ENCODE measurements around the gene IGSF21. TPM values are rescaled to one million over a fixed set of nuclear protein-coding genes. Genes with fewer than 3 reads are reported as not detected.

Gene IGSF21
- total and polyA plus RNA-seq, 5 experiments from 2014 or later: not detected

DNA sequence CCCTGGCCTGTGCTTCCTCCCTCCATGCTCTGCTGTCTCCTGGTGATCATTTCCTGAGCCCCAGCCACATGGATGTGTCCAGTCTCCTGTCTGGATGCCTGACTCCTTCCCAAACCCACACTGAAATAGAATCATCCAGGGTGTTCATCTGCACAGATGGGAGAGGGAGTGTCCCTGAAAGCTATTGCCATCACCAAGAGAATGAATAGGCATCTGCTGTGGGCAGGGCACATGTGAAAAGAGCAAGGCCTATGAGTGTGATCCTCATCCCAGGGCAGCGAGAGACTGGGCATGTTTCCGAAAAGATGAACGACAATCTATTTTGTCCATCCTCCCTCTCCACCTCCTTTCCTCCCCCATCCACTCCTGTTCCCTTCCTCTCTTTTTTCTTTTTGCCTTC, 5.0 kb downstream of the IGSF21 start:
- ATAC-seq (no peak), DNase-seq (no peak)
- Mint-ChIP-seq H3K36me3 (peaks cover 0 to 2% (median 0%) of the 10 kb centered on the region in 3 donors), H3K4me1 (peaks cover 12 to 33% (median 18%) of the 10 kb centered on the region in 4 donors), H3K27me3 (peaks cover 43 to 91% (median 71%) of the 10 kb centered on the region in 5 donors), H3K27ac (no peak overlapping the region), H3K9me3 (peaks cover 0 to 2% (median 0%) of the 10 kb centered on the region in 9 donors), H3K4me3 (no peak overlapping the region)
- POLR2A ChIA-PET: no interaction called here

DNA sequence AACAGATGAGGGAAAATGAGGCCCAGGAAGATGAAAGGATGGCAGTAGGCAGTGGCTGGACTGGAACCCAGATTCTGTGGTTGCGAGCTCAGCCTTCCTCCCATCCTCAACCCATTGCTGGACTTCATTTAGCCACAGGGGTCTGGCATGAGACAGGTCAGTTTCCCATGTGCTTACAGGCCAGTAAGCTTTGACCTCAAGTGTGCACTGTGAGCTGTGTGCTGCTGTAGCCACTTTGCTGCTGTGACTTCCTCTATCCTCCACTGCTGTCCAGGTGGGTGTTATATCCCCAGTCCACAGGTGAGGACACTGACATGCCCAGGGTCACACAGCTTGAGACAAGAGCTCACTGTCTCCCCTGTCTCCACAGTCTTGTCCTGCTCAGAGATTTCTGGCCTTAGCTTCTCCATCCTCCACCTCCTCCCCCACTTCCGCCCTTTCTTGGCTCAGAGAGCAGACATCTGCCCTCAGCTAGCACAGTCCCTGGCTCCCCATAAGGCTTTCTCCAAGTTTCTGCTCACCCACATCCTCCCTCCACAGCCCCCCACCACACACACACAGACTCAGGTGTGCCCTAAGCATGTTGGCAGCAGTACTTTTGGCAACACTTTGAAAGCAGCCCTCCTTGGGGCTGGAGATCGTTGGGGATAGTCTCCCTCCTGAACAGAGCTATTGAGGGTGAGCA, 7.3 kb downstream of the IGSF21 start:
- ATAC-seq: no peak
- peaks cover 0 to 2% (median 0%) of the 10 kb centered on the region in 3 donors for H3K36me3 Mint-ChIP-seq
- DNase-seq: no peak
- POLR2A ChIA-PET: no interaction called here
- H3K4me1 Mint-ChIP-seq: peaks cover 5 to 16% (median 13%) of the 10 kb centered on the region in 4 donors
- peaks cover 0 to 2% (median 0%) of the 10 kb centered on the region in 9 donors for H3K9me3 Mint-ChIP-seq
- H3K27me3 Mint-ChIP-seq: peaks cover 37 to 86% (median 58%) of the 10 kb centered on the region in 5 donors
- H3K27ac Mint-ChIP-seq: no peak overlapping the region
- no peak overlapping the region for H3K4me3 Mint-ChIP-seq

DNA sequence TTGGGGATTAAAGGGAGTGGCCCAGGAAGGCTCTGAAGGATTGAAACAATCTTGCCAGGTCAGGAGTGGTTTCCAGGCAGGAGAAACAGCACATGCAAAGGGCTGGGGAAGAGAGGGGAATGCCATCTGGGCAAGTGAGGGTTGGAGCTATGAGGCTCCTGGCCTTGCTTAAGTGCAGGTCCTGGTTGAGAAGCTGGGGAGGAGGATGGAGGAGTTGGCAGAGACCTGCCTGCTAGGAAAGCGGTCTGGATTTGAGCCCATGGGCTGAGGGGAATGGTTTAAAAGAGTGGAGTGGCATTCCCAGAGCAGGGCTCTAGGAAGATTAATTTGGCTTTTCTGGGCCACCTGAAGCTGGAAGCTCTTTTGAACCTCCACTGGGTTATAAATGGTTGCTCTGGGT, 9.2 kb downstream of the IGSF21 start:
- peak overlapping the region in 1 of 10 donors; percentile 5 for H3K27ac Mint-ChIP-seq
- H3K27me3 Mint-ChIP-seq: peaks cover 33 to 92% (median 58%) of the 10 kb centered on the region in 5 donors
- H3K9me3 Mint-ChIP-seq: peaks cover 0 to 3% (median 0%) of the 10 kb centered on the region in 9 donors
- POLR2A ChIA-PET: no interaction called here
- ATAC-seq (no peak), DNase-seq (no peak)
- H3K36me3 Mint-ChIP-seq: no peaks in the 10 kb centered on the region
- H3K4me3 Mint-ChIP-seq: no peak overlapping the region
- peaks cover under 1 to 2% (median 1%) of the 10 kb centered on the region in 4 donors for H3K4me1 Mint-ChIP-seq

DNA sequence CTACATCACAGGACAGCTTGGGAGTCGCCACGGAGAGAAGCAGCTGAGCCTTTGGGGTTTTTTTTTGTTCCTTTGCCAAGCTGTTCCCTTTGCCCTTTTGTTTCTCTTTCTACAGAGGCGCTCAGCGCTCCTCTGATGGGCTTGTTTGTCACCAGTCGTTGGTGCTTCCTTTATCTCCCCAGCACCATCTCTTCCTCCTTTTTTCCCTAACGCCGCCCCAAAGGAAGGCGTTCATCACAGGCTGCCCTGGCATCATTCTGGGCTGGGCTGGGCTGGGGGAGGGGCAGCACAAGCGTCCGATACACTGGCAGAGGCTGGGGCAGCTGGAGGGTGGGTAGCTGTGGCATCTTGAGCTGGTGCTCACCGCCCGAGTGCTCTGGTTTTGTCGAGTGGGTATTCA, 10.5 kb downstream of the IGSF21 start:
- H3K4me3 Mint-ChIP-seq: no peak overlapping the region
- no peaks in the 10 kb centered on the region for H3K4me1 Mint-ChIP-seq
- peaks cover 22 to 83% (median 47%) of the 10 kb centered on the region in 5 donors for H3K27me3 Mint-ChIP-seq
- no peaks in the 10 kb centered on the region for H3K36me3 Mint-ChIP-seq
- H3K9me3 Mint-ChIP-seq: peaks cover 0 to 3% (median 0%) of the 10 kb centered on the region in 9 donors
- no peak overlapping the region for H3K27ac Mint-ChIP-seq
- ATAC-seq: no peak
- DNase-seq: no peak
- POLR2A ChIA-PET: no interaction called here

DNA sequence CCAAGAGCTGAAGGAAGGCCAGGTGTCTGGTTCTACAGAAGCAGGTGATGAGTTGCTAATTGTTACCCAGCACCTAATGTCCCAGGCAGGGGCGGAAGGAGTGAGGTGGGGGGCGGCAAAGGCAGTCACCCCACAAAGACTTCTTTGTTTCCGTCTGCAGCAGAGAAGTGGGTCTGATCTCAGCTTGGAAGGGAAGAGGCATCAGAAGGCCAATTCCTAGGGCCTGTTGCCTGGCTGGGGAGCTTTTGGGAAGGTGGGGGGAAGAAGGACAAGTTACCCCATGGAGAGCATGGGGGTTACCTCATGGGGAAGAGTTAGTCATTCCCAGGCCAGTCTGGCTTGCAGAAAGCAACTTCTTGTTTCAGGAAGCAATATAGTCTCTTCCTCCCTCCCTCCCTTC, 10.9 kb downstream of the IGSF21 start:
- DNase-seq: no peak
- Mint-ChIP-seq H3K27me3 (peaks cover 21 to 79% (median 48%) of the 10 kb centered on the region in 5 donors), H3K4me1 (no peaks in the 10 kb centered on the region), H3K9me3 (peaks cover 0 to 3% (median 0%) of the 10 kb centered on the region in 9 donors), H3K27ac (no peak overlapping the region), H3K4me3 (no peak overlapping the region), H3K36me3 (no peaks in the 10 kb centered on the region)
- no peak for ATAC-seq
- POLR2A ChIA-PET: no interaction called here

DNA sequence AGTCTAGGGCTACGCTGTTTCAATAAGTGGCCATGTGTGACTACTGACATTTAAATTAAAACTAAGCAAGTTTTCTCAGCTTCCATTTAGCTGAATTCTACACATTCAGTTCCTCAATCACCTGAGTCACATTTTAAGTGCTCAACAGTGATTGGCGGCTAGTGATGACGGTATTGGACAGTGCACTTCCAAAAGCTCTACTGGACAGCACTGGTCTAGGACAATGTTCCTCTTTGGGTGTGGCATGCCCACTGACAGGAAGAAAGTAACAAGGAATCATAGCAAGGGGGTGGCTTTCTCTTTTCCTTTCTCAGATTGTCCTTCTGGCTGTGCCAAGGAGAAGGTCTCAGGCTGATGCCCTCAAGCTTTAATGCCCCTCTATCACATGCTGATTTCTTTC, 11.7 kb downstream of the IGSF21 start:
- DNase-seq (no peak), ATAC-seq (no peak)
- Mint-ChIP-seq H3K27ac (no peak overlapping the region), H3K9me3 (peaks cover 0 to 3% (median 0%) of the 10 kb centered on the region in 9 donors), H3K36me3 (no peaks in the 10 kb centered on the region), H3K27me3 (peaks cover 19 to 74% (median 42%) of the 10 kb centered on the region in 5 donors), H3K4me1 (no peaks in the 10 kb centered on the region), H3K4me3 (no peak overlapping the region)
- POLR2A ChIA-PET: no interaction called here

DNA sequence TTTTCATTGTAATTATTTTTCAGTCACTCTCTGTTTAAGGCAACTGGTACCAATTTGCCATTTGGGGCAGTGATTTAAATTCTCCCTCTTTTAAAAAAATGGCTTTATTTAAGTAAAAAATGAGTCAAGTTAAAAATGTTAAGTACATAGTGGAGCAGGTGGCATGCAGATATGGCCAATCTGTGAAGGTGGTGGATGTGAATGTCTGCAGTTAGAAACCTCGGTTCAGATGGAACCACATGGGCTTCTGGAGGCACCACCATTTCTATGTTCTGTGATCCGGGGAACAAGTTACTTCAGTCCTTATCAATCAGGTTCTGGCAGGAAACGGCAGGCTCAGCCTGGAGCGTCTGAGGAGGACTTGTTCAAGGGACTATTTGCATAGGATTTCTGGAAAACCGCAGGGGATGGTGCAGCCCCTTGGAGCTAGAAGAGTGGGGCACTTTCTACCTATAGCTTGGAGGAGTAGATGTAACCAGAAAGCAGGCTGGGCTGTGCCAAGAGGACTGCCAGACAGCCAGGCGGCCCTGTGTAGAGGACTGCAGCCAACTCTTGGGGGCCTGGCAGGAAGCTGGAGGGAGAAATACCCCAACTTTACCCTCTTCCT, 12.3 kb downstream of the IGSF21 start:
- H3K4me1 Mint-ChIP-seq: no peaks in the 10 kb centered on the region
- H3K9me3 Mint-ChIP-seq: peaks cover 0 to 3% (median 0%) of the 10 kb centered on the region in 9 donors
- H3K36me3 Mint-ChIP-seq: no peaks in the 10 kb centered on the region
- ATAC-seq (no peak), DNase-seq (no peak)
- H3K27me3 Mint-ChIP-seq: peaks cover 19 to 74% (median 42%) of the 10 kb centered on the region in 5 donors
- no peak overlapping the region for H3K27ac Mint-ChIP-seq
- no peak overlapping the region for H3K4me3 Mint-ChIP-seq
- POLR2A ChIA-PET: no interaction called here

DNA sequence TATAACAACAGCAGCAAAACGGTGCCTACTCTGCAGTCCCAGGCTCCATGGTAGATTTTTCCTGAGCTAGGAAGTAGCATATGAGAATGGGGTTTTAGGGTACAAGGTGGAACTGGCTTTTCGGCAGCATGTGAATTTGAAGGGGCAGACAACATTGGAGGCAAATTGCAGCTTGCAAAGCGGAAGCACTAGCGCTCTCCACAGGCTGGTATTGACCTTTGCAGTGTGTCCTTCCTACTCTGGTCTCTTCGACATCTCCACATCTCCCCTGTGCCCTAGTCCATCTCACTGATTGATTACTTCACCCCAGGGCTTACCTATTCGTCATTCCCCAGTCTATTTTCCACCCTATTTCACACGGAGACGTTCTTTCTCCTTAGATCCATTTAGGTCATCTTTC, 13.0 kb downstream of the IGSF21 start:
- Mint-ChIP-seq H3K4me3 (no peak overlapping the region), H3K27me3 (peaks cover 11 to 74% (median 40%) of the 10 kb centered on the region in 5 donors), H3K36me3 (no peaks in the 10 kb centered on the region), H3K9me3 (peaks cover 0 to 3% (median 0%) of the 10 kb centered on the region in 9 donors), H3K27ac (no peak overlapping the region), H3K4me1 (no peaks in the 10 kb centered on the region)
- DNase-seq (no peak), ATAC-seq (no peak)
- POLR2A ChIA-PET: no interaction called here

DNA sequence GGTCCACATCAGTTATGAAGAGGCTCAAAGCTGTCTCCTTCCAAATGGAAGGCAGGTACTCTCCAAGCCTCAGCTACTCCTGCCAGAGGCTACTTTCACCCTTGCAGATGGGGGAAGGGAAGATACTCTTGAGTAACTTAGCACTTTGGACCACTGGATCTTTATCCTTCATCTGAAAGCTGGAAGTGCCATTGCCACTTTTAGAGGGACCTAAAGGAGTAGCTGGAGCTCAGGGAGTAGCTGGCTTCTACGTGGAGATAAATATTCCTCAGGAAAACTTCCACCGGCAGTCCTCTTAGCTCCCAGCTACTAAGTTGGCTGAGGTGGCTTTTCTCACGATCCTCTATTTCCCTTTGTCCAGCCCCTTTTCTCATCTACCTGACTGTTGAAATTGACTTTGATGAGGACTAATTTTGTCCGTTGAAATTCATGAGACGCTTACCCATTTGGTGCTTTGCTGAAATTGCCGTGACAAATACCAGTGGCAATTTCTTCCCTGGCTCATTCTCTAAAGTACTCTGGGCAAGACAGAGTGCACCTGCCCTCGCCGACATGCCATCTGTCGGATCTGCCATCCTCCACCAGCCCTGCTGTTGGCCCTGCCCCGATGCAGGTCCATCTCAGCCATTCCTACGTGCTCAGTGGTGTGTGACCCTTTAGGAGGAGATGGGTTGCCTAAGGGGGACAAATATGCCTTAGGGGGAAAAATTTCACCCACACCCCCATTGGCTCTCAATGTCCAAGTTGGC, 13.6 kb downstream of the IGSF21 start:
- no peak for DNase-seq
- H3K4me1 Mint-ChIP-seq: no peaks in the 10 kb centered on the region
- H3K36me3 Mint-ChIP-seq: no peaks in the 10 kb centered on the region
- no peak overlapping the region for H3K27ac Mint-ChIP-seq
- POLR2A ChIA-PET: no interaction called here
- H3K27me3 Mint-ChIP-seq: peaks cover 11 to 73% (median 37%) of the 10 kb centered on the region in 5 donors
- no peak for ATAC-seq
- no peak overlapping the region for H3K4me3 Mint-ChIP-seq
- peaks cover 0 to 3% (median 0%) of the 10 kb centered on the region in 9 donors for H3K9me3 Mint-ChIP-seq

DNA sequence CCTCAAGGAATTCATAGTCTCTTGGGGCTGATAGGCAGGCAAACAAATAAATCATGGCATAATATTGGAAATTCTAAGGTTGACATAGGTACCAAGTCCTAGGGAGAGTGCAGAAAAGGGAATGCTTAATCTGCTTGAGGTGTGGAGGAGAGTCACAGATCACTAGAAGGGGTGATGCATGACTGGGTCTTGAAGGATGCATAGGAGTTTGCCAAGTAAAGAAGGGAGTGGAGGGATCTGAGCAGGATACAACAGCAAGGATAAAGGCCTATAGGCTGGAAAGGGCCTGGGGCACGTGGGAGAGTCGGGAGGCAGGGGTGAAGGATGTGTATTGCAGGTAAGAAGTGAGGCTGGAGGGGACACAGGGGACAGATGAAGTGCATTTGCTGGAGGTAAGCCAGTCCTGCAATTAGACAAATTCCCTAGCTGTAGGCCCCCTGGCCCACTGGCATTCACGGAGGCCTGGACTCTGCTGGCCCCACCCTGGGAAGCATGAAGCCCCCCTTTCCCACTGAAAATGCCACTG, 15.9 kb downstream of the IGSF21 start:
- H3K36me3 Mint-ChIP-seq: no peaks in the 10 kb centered on the region
- DNase-seq: no peak
- no peak for ATAC-seq
- POLR2A ChIA-PET: no interaction called here
- H3K4me1 Mint-ChIP-seq: no peaks in the 10 kb centered on the region
- H3K4me3 Mint-ChIP-seq: no peak overlapping the region
- H3K27me3 Mint-ChIP-seq: peaks cover 9 to 73% (median 29%) of the 10 kb centered on the region in 5 donors
- peaks cover 0 to 3% (median 0%) of the 10 kb centered on the region in 9 donors for H3K9me3 Mint-ChIP-seq
- no peak overlapping the region for H3K27ac Mint-ChIP-seq

DNA sequence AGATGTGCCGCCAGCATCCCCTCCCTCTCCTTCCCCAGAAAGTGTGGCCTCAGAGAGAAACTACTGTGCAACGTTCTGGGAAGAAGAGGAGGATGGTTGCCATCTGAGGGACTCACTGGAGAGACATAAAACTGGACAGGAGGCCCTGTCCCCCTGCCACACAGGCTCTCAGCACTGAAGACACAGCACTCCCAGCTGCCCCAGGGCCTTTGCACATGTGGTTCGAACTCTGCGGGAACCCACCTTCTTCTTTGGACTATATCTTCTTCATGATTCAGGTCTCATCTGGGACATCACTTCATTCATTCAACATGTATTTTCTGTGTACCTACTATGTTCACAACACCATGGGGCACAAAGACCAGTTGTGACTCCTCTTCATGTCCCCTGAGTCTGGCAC, 17.4 kb downstream of the IGSF21 start:
- H3K27me3 Mint-ChIP-seq: peaks cover 11 to 72% (median 32%) of the 10 kb centered on the region in 5 donors
- ATAC-seq (no peak), DNase-seq (no peak)
- no peak overlapping the region for H3K27ac Mint-ChIP-seq
- POLR2A ChIA-PET: no interaction called here
- no peaks in the 10 kb centered on the region for H3K36me3 Mint-ChIP-seq
- H3K9me3 Mint-ChIP-seq: peaks cover 0 to 3% (median 0%) of the 10 kb centered on the region in 9 donors
- H3K4me3 Mint-ChIP-seq: no peak overlapping the region
- no peaks in the 10 kb centered on the region for H3K4me1 Mint-ChIP-seq

DNA sequence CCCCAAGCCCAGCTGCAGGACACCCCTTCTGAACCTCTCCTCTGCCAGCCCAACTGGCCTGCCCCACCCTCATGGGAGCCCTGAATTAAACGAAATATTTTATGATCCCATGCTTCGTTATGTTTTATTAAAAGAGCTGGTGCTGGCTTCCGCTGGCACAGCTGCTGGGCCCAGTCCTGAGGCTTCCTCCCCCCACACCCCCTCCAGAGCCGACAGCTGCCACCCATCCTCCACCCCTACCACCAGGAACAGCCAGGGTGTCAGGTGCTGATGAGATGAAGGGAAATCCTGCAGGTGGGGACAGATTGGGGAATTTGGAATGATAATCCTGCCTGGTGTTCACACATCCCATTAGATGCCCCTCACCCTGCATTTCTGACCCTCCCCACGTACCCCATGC, 19.0 kb downstream of the IGSF21 start:
- Mint-ChIP-seq H3K9me3 (peaks cover 0 to 2% (median 0%) of the 10 kb centered on the region in 9 donors), H3K4me3 (no peak overlapping the region), H3K27ac (no peak overlapping the region), H3K4me1 (no peaks in the 10 kb centered on the region), H3K27me3 (peaks cover 7 to 56% (median 29%) of the 10 kb centered on the region in 5 donors), H3K36me3 (no peaks in the 10 kb centered on the region)
- ATAC-seq (no peak), DNase-seq (no peak)
- POLR2A ChIA-PET: no interaction called here

DNA sequence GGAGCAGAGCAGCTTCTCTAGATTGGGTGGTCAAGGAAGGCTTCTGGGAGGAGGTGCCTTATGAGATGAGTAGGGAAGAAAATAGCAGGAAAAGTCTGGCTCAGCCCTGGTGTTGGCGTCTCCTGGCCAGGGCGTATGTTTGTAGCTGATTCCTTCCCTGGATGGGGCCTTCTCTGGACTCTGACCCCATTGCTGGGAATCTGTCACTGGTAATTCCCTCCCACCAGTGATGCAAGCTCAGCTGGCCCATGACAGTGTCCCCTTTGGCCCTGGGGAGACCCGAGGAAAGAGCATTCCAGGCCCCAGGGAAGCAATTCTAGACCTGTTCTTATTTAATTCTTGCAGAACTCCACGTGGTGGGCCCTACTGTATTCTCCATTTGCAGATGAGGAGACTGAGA, 20.7 kb downstream of the IGSF21 start:
- H3K4me1 Mint-ChIP-seq: no peaks in the 10 kb centered on the region
- H3K4me3 Mint-ChIP-seq: no peak overlapping the region
- H3K27ac Mint-ChIP-seq: no peak overlapping the region
- H3K9me3 Mint-ChIP-seq: peaks cover 0 to 2% (median 0%) of the 10 kb centered on the region in 9 donors
- H3K36me3 Mint-ChIP-seq: no peaks in the 10 kb centered on the region
- DNase-seq: no peak
- H3K27me3 Mint-ChIP-seq: peaks cover 9 to 51% (median 35%) of the 10 kb centered on the region in 5 donors
- POLR2A ChIA-PET: no interaction called here
- ATAC-seq: no peak
